H1 (cell line): ENCODE results near the gene PHLPP1. TPM values are rescaled to one million over a fixed set of nuclear protein-coding genes. Genes with fewer than 3 reads are reported as not detected.

Experiments
- CTCF ChIA-PET: fragments of 300-600 bp; sonication (Branson Sonifier 250); formaldehyde crosslinking; loops from one replicate; lab custom pipeline; 2021; ENCODE audit not compliant: partially characterized antibody; lab: Charles Lee
- POLR2A ChIA-PET: fragments of 300-600 bp; sonication (Branson Sonifier 250); formaldehyde crosslinking; loops from one replicate; lab custom pipeline; 2021; ENCODE audit warnings: inconsistent platforms; ENCODE audit not compliant: partially characterized antibody; lab: Charles Lee
- DNase-seq, 2 experiments: peaks; one replicate each; pipeline versions ENCODE4 v3.0.0 to v3.0.0-alpha.2; 2010 to 2022; ENCODE audit warnings: low spot score in 2 of 2, low read depth in 1 of 2, mixed read lengths in 1 of 2
- FAIRE-seq: peaks from 2 replicates; lab custom pipeline; 2011; peaks lifted over from hg19 to GRCh38; lab: Jason Lieb, UNC
- H2AFZ ChIP-seq: 2 replicates; pipeline ENCODE4 v1.8.1; 2012; ENCODE audit warnings: low read length, inconsistent platforms
- H2AK5ac ChIP-seq: 2 replicates; pipeline ENCODE4 v1.6.1; 2013; ENCODE audit warnings: low read depth, low read length
- H2BK120ac ChIP-seq: replicated peaks from 2 replicates; pipeline ENCODE3; 2013; ENCODE audit warnings: low read depth, low read length, inconsistent platforms
- H2BK12ac ChIP-seq: 2 replicates; pipeline ENCODE4 v1.6.1; 2013; ENCODE audit warnings: low read depth, low read length
- H2BK15ac ChIP-seq: 2 replicates; pipeline ENCODE4 v1.6.1; 2013; ENCODE audit warnings: low read length
- H2BK20ac ChIP-seq: 2 replicates; pipeline ENCODE4 v1.6.1; 2013; ENCODE audit warnings: low read length
- H2BK5ac ChIP-seq: 2 replicates; pipeline ENCODE4 v1.6.1; 2013; ENCODE audit warnings: low read depth, low read length
- H3K14ac ChIP-seq: 2 replicates; pipeline ENCODE4 v1.6.1; 2013; ENCODE audit warnings: inconsistent platforms; ENCODE audit not compliant: insufficient read length
- H3K18ac ChIP-seq: 2 replicates; pipeline ENCODE4 v1.6.1; 2013; ENCODE audit warnings: low read length; ENCODE audit errors: extremely low read depth
- H3K23ac ChIP-seq: 2 replicates; pipeline ENCODE4 v1.6.1; 2013; ENCODE audit warnings: inconsistent platforms; ENCODE audit not compliant: insufficient read length
- H3K23me2 ChIP-seq: 2 replicates; pipeline ENCODE4 v1.6.1; 2013; ENCODE audit warnings: low read depth, low read length
- H3K27ac ChIP-seq: 2 replicates; pipeline ENCODE4 v1.6.1; 2011; ENCODE audit warnings: low read depth, low read length, inconsistent platforms
- H3K27me3 ChIP-seq, 4 experiments: replicated peaks in 1 of 4; 1 replicate in 1 of 4; 2 replicates in 3 of 4; pipeline versions ENCODE4 v1.6.1 to v1.8.1; 2011 to 2013; ENCODE audit warnings: low read length in 3 of 4, mild to moderate bottlenecking in 3 of 4, inconsistent platforms in 2 of 4, mixed read lengths in 2 of 4, moderate library complexity in 1 of 4; ENCODE audit not compliant: control insufficient read depth in 3 of 4, insufficient read depth in 3 of 4; ENCODE audit errors: extremely low read depth in 1 of 4
- H3K36me3 ChIP-seq, 4 experiments: 2 replicates each; pipeline versions ENCODE4 v1.6.1 to v1.8.1; 2011 to 2013; ENCODE audit warnings: mild to moderate bottlenecking in 4 of 4, low read length in 3 of 4, moderate library complexity in 2 of 4, control low read depth in 1 of 4, inconsistent platforms in 1 of 4; ENCODE audit not compliant: insufficient read depth in 4 of 4, control insufficient read depth in 2 of 4
- H3K4ac ChIP-seq: replicated peaks from 2 replicates; pipeline ENCODE3; 2013; ENCODE audit warnings: low read length, low read depth, mixed read lengths, inconsistent platforms; ENCODE audit not compliant: insufficient read length
- H3K4me1 ChIP-seq, 4 experiments: replicated peaks in 1 of 4; 1 replicate in 1 of 4; 2 replicates in 3 of 4; pipeline versions ENCODE4 v1.6.1 to v1.8.1; 2011 to 2013; ENCODE audit warnings: low read length in 3 of 4, inconsistent platforms in 2 of 4, mixed read lengths in 1 of 4; ENCODE audit not compliant: insufficient read depth in 4 of 4, control insufficient read depth in 3 of 4
- H3K4me2 ChIP-seq, 2 experiments: 2 replicates each; pipeline versions ENCODE4 v1.6.1 to v1.8.1; 2011 to 2013; ENCODE audit warnings: low read depth in 2 of 2, low read length in 2 of 2, control low read depth in 1 of 2, inconsistent platforms in 1 of 2, mild to moderate bottlenecking in 1 of 2; ENCODE audit not compliant: insufficient read depth in 1 of 2
- H3K4me3 ChIP-seq, 4 experiments: fragments of 200-600, 300-600 bp in 1 of 4; sonication (generic), shearing (Covaris generic), sonication (Bioruptor Twin) in 1 of 4; 2 replicates each; pipeline versions ENCODE4 v1.5.1 to v1.8.1; 2011 to 2016; ENCODE audit warnings: low read length in 4 of 4, low read depth in 3 of 4, control low read depth in 2 of 4, inconsistent platforms in 2 of 4, mild to moderate bottlenecking in 2 of 4, mixed read lengths in 1 of 4, moderate library complexity in 1 of 4; ENCODE audit not compliant: insufficient read depth in 2 of 4; ENCODE audit errors: extremely low read depth in 1 of 4
- H3K56ac ChIP-seq: replicated peaks from 2 replicates; pipeline ENCODE3; 2013; ENCODE audit warnings: low read depth, mild to moderate bottlenecking, mixed read lengths, low read length, inconsistent platforms; ENCODE audit not compliant: insufficient read length
- H3K79me1 ChIP-seq: 2 replicates; pipeline ENCODE4 v1.6.1; 2013; ENCODE audit warnings: low read depth, low read length, control low read depth
- H3K79me2 ChIP-seq, 2 experiments: 2 replicates each; pipeline versions ENCODE4 v1.6.1 to v1.8.1; 2012 to 2013; ENCODE audit warnings: low read length in 2 of 2, mild to moderate bottlenecking in 2 of 2, inconsistent platforms in 1 of 2; ENCODE audit not compliant: insufficient read depth in 2 of 2, control insufficient read depth in 1 of 2
- H3K9ac ChIP-seq, 4 experiments: replicated peaks in 1 of 4; 1 replicate in 1 of 4; 2 replicates in 3 of 4; pipeline versions ENCODE4 v1.6.1 to v1.8.1; 2011 to 2013; ENCODE audit warnings: low read depth in 3 of 4, low read length in 3 of 4, control low read depth in 2 of 4, mild to moderate bottlenecking in 2 of 4, moderate library complexity in 2 of 4, inconsistent platforms in 1 of 4; ENCODE audit errors: extremely low read depth in 1 of 4
- H3K9me3 ChIP-seq, 2 experiments: 2 replicates each; pipeline versions ENCODE4 v1.6.1 to v1.8.1; 2012 to 2013; ENCODE audit warnings: mild to moderate bottlenecking in 2 of 2, moderate library complexity in 2 of 2, control low read depth in 1 of 2, inconsistent platforms in 1 of 2, low read depth in 1 of 2, low read length in 1 of 2, mixed read lengths in 1 of 2; ENCODE audit not compliant: insufficient read depth in 2 of 2
- H4K20me1 ChIP-seq, 2 experiments: replicated peaks in 1 of 2; 2 replicates each; pipeline versions ENCODE3 to v1.8.1; 2011 to 2013; ENCODE audit warnings: inconsistent platforms in 2 of 2, low read length in 2 of 2, mild to moderate bottlenecking in 1 of 2; ENCODE audit not compliant: insufficient read depth in 2 of 2, control insufficient read depth in 1 of 2
- H4K5ac ChIP-seq: 2 replicates; pipeline ENCODE4 v1.6.1; 2013; ENCODE audit warnings: low read length, low read depth, mixed read lengths, inconsistent platforms; ENCODE audit not compliant: insufficient read length
- H4K8ac ChIP-seq: 2 replicates; pipeline ENCODE4 v1.8.0; 2013; ENCODE audit warnings: mild to moderate bottlenecking, moderate library complexity, low read length, inconsistent platforms; ENCODE audit not compliant: insufficient read depth; ENCODE audit errors: extremely low read depth
- H4K91ac ChIP-seq: replicated peaks from 2 replicates; pipeline ENCODE3; 2013; ENCODE audit warnings: low read length, mixed read lengths, inconsistent platforms; ENCODE audit not compliant: insufficient read length
- ASH2L ChIP-seq: fragments of 200-600, 300-600 bp; sonication (generic); IDR thresholded peaks from one replicate; pipeline ENCODE4 v1.7.1; 2017; ENCODE audit warnings: low read length
- JUN ChIP-seq: IDR thresholded peaks from 2 replicates; pipeline ENCODE4 v1.6.1; 2011; ENCODE audit warnings: low read depth, mild to moderate bottlenecking, improper control_type of control experiment, low read length
- polyA plus RNA-seq, 7 experiments: library from polyadenylated mRNA; depleted of rRNA in 3 of 7; stranded (reverse) in 5 of 7; unstranded in 2 of 7; fragments of >200 nt in 5 of 7; fragments of 200-250 nt in 2 of 7; gene quantifications; 1 replicate in 5 of 7; 2 replicates in 1 of 7; 4 replicates in 1 of 7; pipeline versions ENCODE4 v1.2.1 to v1.2.3, GENCODE V29; 2011 to 2013; ENCODE audit warnings: missing spikeins in 2 of 7, mixed read lengths in 2 of 7
- total RNA-seq: library from RNA; stranded (reverse); fragmentation: NEBNext Ultra II Directional; extraction: Animal tissue kit (Norgen Biotek cat#: 25700); gene quantifications from 2 replicates; pipeline ENCODE4 v1.2.1, GENCODE V29; 2021

PHLPP1 gene
- total and polyA plus RNA-seq, 2 of the 8 experiments (the other 6 are each of a cell fraction or from before 2014, with no cell fraction given), result 28.0 to 66.3 TPM

GRCh38 chr18:62870643-62871042 is 155.3 kb downstream of the PHLPP1 start:
- FAIRE-seq (no peak), DNase-seq (no peak)
- Histone ChIP-seq H4K8ac (no peak overlapping the region), H4K91ac (no peak overlapping the region), H2BK12ac (no peak overlapping the region), H3K4me1 (peaks cover 0 to 2% (median 1%) of the 10 kb centered on the region in 4 experiments; a peak in 1 of 7 replicates), H3K4ac (no peak overlapping the region), H4K20me1 (peaks cover 0 to 1% of the 10 kb centered on the region in 2 experiments), H3K4me2 (no peak overlapping the region), H3K14ac (no peak overlapping the region), H2BK5ac (no peak overlapping the region), H2AFZ (no peak overlapping the region), H3K23ac (no peak overlapping the region), H3K36me3 (no peaks in the 10 kb centered on the region; a peak in 1 of 8 replicates), H3K27ac (no peak overlapping the region), H2BK15ac (no peak overlapping the region), H3K4me3 (no peak overlapping the region), H2BK120ac (no peak overlapping the region), H3K79me1 (no peaks in the 10 kb centered on the region; the same call in 1 of the 2 replicates), H3K56ac (no peak overlapping the region), H2BK20ac (no peak overlapping the region), H3K18ac (no peak overlapping the region), H3K27me3 (no peaks in the 10 kb centered on the region), H2AK5ac (no peak overlapping the region), H4K5ac (no peak overlapping the region), H3K79me2 (peaks cover 0 to 44% of the 10 kb centered on the region in 2 experiments; a peak in 2 of 4 replicates), H3K9me3 (no peaks in the 10 kb centered on the region), H3K23me2 (no peaks in the 10 kb centered on the region), H3K9ac (no peak overlapping the region)
- ChIA-PET CTCF (interaction anchor here (1.1 to 1.2 kb wide), 2 partner anchors 68 to 237 kb away, joined by 3 to 4 read pairs; no protein-coding TSS in a partner anchor), POLR2A (no interaction called here)
- TF ChIP-seq ASH2L, result no peak
- no peak for TF ChIP-seq JUN
